Effector memory CD8-positive, alpha-beta T cell (primary cell): ENCODE measurements around the gene PABPC1L.

Source experiments
- ATAC-seq: fragments of 150-1000 bp; cut with Tn5 transposase; replicated peaks from 2 replicates; pipeline ENCODE4 v1.10.0; 2021; ENCODE audit warnings: mild to moderate bottlenecking, moderate library complexity
- DNase-seq, 3 experiments: peaks; one replicate each; pipeline ENCODE4 v3.0.0; 2021
- H3K27ac Mint-ChIP-seq, 2 donors: one replicate each; pipeline ENCODE4 v1.8.0; 2022; ENCODE audit warnings: mild to moderate bottlenecking in 2 of 2, mixed read lengths in 2 of 2, moderate library complexity in 2 of 2
- H3K27me3 Mint-ChIP-seq, 2 donors: one replicate each; pipeline ENCODE4 v1.8.0; 2022; ENCODE audit warnings: mixed read lengths in 2 of 2
- H3K36me3 Mint-ChIP-seq: one replicate; pipeline ENCODE4 v1.8.0; 2022; ENCODE audit warnings: mild to moderate bottlenecking, moderate library complexity, mixed read lengths; ENCODE audit not compliant: insufficient read depth
- H3K4me1 Mint-ChIP-seq, 2 donors: one replicate each; pipeline ENCODE4 v1.8.0; 2022; ENCODE audit warnings: low read depth in 2 of 2, mixed read lengths in 2 of 2
- H3K4me3 Mint-ChIP-seq, 2 donors: one replicate each; pipeline ENCODE4 v1.8.0; 2022; ENCODE audit warnings: mild to moderate bottlenecking in 2 of 2, mixed read lengths in 2 of 2, moderate library complexity in 2 of 2
- H3K9me3 Mint-ChIP-seq, 2 donors: one replicate each; pipeline ENCODE4 v1.8.0; 2022; ENCODE audit warnings: mixed read lengths in 2 of 2

Gene PABPC1L

DNA sequence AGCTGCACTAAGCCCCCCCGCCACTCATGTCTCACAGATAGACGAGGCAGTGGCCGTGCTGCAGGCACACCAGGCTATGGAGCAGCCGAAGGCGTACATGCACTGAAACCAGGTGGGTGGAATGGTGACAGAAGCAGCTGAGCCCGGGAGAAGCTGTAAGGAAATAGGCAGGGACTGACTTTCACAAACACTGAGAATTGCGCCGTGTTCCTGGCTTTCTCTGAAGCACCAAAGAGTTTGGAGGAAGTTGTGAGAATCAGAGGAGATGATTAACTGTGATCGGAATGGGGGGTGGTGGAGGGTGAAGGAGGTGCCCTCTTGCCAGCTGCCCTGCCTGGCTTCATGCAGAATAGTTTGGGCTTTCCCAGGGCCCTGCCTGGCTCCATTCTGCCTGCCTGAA, 28.8 kb downstream of the PABPC1L start:
- ATAC-seq (no peak), DNase-seq (no peak)
- Mint-ChIP-seq H3K9me3 (no peaks in the 10 kb centered on the region), H3K4me3 (no peak overlapping the region), H3K27ac (peak overlapping the region in 1 of 2 donors; percentile 59), H3K4me1 (peaks cover 0 to 2% of the 10 kb centered on the region in 2 donors), H3K36me3 (peaks cover 15% of the 10 kb centered on the region), H3K27me3 (no peaks in the 10 kb centered on the region)

DNA sequence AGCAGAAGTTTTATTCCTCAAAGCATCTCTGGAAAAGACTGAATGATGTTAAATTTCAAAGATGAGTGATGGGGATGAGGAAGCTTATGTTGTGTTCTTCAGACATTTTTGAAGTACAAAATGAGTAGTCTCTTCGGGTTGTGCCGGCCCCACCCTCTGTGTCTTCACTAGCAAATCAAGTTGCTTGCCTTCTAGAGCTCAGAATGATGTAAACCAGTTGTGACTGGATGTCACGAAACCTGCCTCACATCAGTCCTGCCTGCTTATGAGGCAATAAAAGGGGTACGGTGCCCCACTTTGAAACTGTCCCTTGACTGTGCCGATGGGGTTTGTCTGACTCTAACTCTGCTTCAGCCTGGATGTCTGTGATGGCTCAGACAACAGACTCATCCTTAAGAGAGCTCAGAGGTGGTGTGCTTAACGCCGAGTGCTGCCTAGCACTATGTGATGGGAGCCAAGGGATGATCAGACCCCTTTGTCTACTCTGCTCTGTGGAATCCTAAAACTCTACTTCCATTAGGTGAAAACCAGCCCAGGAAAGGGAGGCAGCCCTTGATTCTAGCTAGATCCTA, 31.3 kb downstream of the PABPC1L start:
- Mint-ChIP-seq H3K4me3 (no peak overlapping the region), H3K36me3 (peaks cover 40% of the 10 kb centered on the region), H3K27ac (peak overlapping the region in 1 of 2 donors; percentile 66), H3K9me3 (no peaks in the 10 kb centered on the region), H3K27me3 (no peaks in the 10 kb centered on the region), H3K4me1 (peaks cover 0 to 2% of the 10 kb centered on the region in 2 donors)
- no peak for ATAC-seq
- no peak for DNase-seq

DNA sequence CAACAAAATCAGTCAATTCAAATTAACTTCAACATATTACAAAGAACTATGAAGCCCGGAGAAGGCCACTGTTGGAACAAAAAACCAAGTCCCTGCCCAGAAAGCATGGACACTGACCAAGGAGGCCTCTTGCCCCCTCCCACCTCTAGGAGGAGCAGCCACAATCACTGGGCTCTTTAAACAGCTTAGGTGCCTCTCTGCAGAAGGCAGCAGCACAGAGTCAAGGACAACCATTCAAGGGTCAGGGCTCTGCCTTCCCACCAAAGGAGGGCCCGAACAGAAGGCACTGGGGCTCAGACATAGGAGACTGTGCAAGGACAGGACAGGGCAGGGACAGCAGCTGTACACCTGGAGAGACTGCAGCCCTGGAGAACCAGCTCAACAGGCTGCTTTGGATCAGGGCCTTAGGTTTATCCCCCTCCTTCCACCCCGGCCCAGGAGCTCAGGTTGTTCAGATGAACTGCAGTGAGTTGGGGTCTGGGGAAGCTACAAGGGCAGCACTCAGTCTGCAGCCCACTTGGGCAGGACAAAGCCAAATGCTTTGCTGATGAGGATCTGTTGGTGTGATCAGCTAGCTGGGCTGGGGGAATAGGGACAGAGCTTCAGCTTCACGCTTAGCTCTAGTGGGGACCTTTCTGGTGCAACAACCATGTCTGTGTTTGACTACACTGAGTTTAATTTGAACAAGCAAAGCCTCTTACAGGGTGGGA, 32.6 kb downstream of the PABPC1L start:
- Mint-ChIP-seq H3K27me3 (no peaks in the 10 kb centered on the region), H3K9me3 (no peaks in the 10 kb centered on the region), H3K36me3 (peaks cover 46% of the 10 kb centered on the region), H3K4me1 (peaks cover 0 to 2% of the 10 kb centered on the region in 2 donors), H3K4me3 (no peak overlapping the region), H3K27ac (peak overlapping the region; percentile 56 to 66)
- DNase-seq (no peak), ATAC-seq (no peak)

DNA sequence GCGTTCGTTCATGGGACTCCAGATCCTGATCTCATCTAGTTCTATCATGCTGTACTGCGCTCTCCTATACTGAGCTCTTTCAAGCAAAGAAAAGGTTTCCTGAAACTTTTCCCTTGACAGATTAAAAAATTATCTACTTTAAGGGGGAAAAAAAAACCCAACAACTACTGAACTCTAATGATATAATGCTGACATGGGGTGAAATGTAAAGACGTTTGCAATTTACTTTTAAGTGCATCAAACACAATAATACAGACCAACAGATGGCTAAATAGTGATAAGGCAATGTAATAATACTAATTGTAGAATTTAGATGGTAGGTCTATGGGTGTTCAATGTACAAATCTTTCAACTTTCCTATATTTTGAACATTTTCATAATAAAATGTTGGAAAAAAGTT, 34.0 kb downstream of the PABPC1L start:
- peaks cover 44% of the 10 kb centered on the region for H3K36me3 Mint-ChIP-seq
- H3K27ac Mint-ChIP-seq: no peak overlapping the region
- H3K4me3 Mint-ChIP-seq: no peak overlapping the region
- no peaks in the 10 kb centered on the region for H3K4me1 Mint-ChIP-seq
- ATAC-seq: no peak
- H3K9me3 Mint-ChIP-seq: no peaks in the 10 kb centered on the region
- H3K27me3 Mint-ChIP-seq: no peaks in the 10 kb centered on the region
- DNase-seq: no peak

DNA sequence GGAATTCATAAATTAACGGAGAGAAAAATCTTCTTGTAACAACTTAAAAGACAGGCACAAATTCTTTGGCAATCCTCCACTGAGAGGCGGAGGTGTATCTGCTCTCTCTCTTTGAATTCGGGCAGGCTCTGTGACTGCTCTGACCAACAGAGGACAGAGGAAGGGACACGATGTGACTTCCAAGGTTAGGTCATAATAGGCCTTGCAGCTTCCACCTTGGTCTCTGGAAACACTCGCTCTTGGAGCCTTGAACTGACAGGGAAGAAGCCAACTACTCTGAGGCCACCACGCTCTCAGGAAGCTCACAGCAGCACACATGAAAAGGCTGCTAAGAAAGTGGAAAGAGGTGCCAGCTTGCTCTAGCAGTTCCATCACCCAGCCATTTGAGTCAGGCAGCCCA, 35.4 kb downstream of the PABPC1L start:
- ATAC-seq (no peak), DNase-seq (no peak)
- peaks cover 49% of the 10 kb centered on the region for H3K36me3 Mint-ChIP-seq
- no peaks in the 10 kb centered on the region for H3K27me3 Mint-ChIP-seq
- no peak overlapping the region for H3K4me3 Mint-ChIP-seq
- H3K27ac Mint-ChIP-seq: peak overlapping the region; percentile 8 to 38
- H3K9me3 Mint-ChIP-seq: no peaks in the 10 kb centered on the region
- peaks cover 0 to 4% of the 10 kb centered on the region in 2 donors for H3K4me1 Mint-ChIP-seq

DNA sequence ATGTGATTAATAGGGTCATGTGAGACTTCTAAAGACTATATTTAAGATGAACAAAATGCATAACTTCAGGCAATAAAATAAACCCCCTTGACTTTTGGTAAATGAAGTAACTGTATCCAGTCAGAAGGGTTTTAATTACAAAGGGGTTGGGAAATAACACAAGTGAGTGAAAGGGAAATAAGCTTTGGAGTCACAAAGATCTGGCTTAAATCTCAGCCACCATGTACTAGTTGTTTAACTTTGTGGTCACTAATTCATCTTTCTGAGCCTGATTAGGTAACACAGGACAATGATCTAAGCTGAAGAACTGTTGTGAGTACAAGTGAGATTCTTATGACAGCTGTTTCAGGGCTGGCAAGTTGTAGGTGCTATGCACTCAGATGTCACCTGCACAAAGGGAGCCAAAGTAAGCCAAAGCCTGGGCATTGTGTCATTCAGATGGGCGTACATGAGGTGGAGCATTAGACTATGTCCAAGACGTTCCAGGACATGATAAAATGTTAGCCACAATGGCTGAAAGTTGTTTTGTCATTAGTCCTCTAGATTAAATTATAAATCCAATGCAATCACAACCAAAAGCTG, 36.5 kb downstream of the PABPC1L start:
- Mint-ChIP-seq H3K9me3 (no peaks in the 10 kb centered on the region), H3K36me3 (peaks cover 51% of the 10 kb centered on the region), H3K27ac (peak overlapping the region; percentile 55 to 81), H3K4me3 (no peak overlapping the region), H3K27me3 (no peaks in the 10 kb centered on the region), H3K4me1 (peaks cover 0 to 5% of the 10 kb centered on the region in 2 donors)
- ATAC-seq: no peak
- DNase-seq: no peak

DNA sequence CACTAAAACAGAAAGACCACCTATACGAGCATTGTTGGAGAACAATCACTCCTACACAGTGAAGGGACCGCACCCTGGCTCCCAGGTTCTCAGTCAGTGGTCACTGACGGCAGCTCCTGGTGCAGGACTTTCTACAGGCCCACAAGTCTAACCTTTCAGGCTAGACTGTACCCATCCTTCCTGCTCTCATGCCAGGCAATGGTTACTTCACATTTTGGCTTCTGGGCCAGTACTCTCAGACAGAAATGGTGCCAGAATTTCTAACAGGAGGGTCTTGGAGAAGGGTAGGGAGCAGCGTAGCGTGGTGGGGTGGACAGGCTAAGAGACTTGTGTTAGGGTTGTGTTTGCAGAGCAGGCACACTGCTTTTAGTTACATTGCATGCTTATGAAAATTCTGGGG, 38.2 kb downstream of the PABPC1L start:
- no peaks in the 10 kb centered on the region for H3K27me3 Mint-ChIP-seq
- peaks cover 64% of the 10 kb centered on the region for H3K36me3 Mint-ChIP-seq
- peak overlapping the region in 1 of 2 donors; percentile 23 for H3K27ac Mint-ChIP-seq
- ATAC-seq: no peak
- no peak for DNase-seq
- no peaks in the 10 kb centered on the region for H3K9me3 Mint-ChIP-seq
- no peak overlapping the region for H3K4me3 Mint-ChIP-seq
- peaks cover 4 to 13% of the 10 kb centered on the region in 2 donors for H3K4me1 Mint-ChIP-seq

DNA sequence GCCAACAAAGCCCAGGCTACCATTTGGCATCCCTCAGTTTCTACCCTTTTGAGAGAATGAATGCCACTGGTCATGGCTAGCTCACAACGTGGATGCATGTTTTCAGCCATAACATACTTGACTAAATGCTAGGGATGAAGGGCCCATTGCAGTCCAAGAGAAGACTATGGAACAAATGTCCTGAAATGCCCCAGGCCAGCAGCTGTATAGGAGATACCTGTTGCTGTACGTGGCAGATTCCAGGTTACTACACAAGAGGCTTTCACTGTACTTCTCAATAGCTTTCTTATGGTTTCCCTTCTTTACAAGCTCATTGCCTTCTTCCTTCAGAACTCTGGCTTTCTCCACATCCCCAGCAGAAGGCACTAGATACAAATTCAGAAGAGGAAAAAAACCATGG, 38.7 kb downstream of the PABPC1L start:
- ATAC-seq (no peak), DNase-seq (no peak)
- peak overlapping the region; percentile 19 to 52 for H3K27ac Mint-ChIP-seq
- no peaks in the 10 kb centered on the region for H3K27me3 Mint-ChIP-seq
- H3K4me1 Mint-ChIP-seq: peaks cover 7 to 16% of the 10 kb centered on the region in 2 donors
- no peaks in the 10 kb centered on the region for H3K9me3 Mint-ChIP-seq
- H3K36me3 Mint-ChIP-seq: peaks cover 64% of the 10 kb centered on the region
- H3K4me3 Mint-ChIP-seq: no peak overlapping the region

DNA sequence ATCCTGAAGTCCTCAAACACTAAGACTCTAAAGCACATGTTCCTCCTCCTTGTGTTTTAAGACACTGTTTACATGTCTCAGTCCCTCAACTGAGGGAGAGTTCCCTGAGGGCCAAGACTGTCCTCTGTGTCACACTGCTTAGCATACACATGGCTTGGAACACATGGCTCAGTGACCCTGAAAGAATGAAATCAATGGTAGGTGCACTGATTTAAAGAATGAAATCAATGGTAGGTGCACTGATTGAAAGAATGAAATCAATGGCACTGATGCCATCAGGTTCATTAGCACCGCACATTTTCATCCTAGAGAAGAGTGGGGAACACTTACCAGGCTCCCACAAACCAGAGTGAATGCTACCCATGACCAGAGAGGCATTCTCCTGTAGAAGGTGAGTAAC, 40.5 kb downstream of the PABPC1L start:
- H3K27ac Mint-ChIP-seq: peak overlapping the region in 1 of 2 donors; percentile 32
- H3K4me3 Mint-ChIP-seq: no peak overlapping the region
- H3K9me3 Mint-ChIP-seq: no peaks in the 10 kb centered on the region
- H3K4me1 Mint-ChIP-seq: peaks cover 7 to 16% of the 10 kb centered on the region in 2 donors
- no peaks in the 10 kb centered on the region for H3K27me3 Mint-ChIP-seq
- ATAC-seq (no peak), DNase-seq (no peak)
- H3K36me3 Mint-ChIP-seq: peaks cover 59% of the 10 kb centered on the region

DNA sequence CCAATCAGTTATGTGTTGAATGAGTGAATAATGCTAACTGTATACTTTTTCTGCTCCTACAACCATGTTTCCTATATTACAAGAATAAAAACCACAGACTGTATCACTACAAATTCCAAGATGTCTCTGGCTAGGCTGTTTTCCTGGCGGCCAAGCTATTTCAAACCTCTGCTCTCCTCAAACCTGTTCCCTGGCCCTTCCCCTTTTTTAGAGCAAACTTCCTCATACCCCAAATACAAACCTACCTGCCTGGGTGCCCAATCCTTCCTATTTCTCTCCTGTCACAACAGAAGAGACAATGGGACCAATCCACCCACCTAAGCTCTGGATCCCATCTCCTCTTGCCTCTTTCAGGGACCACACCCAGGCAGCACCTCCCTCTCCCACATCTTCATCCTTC, 42.9 kb downstream of the PABPC1L start:
- H3K36me3 Mint-ChIP-seq: peaks cover 54% of the 10 kb centered on the region
- peak overlapping the region; percentile 50 to 62 for H3K27ac Mint-ChIP-seq
- no peaks in the 10 kb centered on the region for H3K27me3 Mint-ChIP-seq
- no peak for ATAC-seq
- no peak overlapping the region for H3K4me3 Mint-ChIP-seq
- H3K4me1 Mint-ChIP-seq: peaks cover 12 to 19% of the 10 kb centered on the region in 2 donors
- no peaks in the 10 kb centered on the region for H3K9me3 Mint-ChIP-seq
- DNase-seq: no peak

DNA sequence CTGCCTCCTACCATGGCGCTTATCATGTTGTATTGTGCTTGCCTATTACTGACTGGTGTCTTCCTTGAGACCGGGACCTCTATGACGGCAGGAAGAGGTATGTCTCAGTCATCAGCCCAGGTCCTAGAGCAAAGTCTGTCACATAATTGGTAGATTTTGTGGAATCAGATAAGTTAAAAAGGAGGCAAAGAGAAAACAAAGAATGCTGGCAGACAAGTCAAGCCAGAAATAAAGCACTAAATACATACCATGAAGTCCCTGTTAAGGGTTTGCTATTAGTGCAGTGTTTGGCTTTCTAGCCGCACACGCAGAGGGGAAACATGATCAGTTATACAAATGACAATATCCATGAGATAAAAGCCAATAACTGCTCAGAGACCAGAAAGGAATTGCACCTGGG, 44.4 kb downstream of the PABPC1L start:
- peaks cover 19 to 34% of the 10 kb centered on the region in 2 donors for H3K4me1 Mint-ChIP-seq
- H3K4me3 Mint-ChIP-seq: no peak overlapping the region
- H3K27me3 Mint-ChIP-seq: no peaks in the 10 kb centered on the region
- ATAC-seq (no peak), DNase-seq (no peak)
- H3K27ac Mint-ChIP-seq: no peak overlapping the region
- no peaks in the 10 kb centered on the region for H3K9me3 Mint-ChIP-seq
- peaks cover 50% of the 10 kb centered on the region for H3K36me3 Mint-ChIP-seq

DNA sequence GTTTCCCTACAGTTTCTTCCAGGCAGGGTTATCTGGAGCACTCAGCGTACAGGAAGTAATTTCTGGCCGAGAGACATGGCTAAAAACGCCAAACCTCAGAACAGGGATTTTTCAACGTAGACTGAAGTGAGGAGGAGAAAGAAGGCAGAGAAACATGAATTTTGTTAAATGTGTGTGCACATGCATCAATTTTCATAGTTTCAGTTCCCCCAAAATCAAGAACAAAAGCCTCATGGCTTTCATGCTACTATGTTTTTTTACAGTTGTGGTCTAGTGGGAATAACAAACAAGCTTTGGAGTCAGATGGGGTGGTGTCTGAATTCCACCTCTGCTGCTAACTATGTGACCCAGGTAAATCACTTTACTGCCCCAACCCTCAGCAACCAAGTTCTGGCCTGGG, 45.4 kb downstream of the PABPC1L start:
- no peaks in the 10 kb centered on the region for H3K9me3 Mint-ChIP-seq
- peaks cover 26 to 37% of the 10 kb centered on the region in 2 donors for H3K4me1 Mint-ChIP-seq
- H3K36me3 Mint-ChIP-seq: peaks cover 49% of the 10 kb centered on the region
- DNase-seq: no peak
- peak overlapping the region in 1 of 2 donors; percentile 33 for H3K27ac Mint-ChIP-seq
- no peak overlapping the region for H3K4me3 Mint-ChIP-seq
- no peak for ATAC-seq
- no peaks in the 10 kb centered on the region for H3K27me3 Mint-ChIP-seq

DNA sequence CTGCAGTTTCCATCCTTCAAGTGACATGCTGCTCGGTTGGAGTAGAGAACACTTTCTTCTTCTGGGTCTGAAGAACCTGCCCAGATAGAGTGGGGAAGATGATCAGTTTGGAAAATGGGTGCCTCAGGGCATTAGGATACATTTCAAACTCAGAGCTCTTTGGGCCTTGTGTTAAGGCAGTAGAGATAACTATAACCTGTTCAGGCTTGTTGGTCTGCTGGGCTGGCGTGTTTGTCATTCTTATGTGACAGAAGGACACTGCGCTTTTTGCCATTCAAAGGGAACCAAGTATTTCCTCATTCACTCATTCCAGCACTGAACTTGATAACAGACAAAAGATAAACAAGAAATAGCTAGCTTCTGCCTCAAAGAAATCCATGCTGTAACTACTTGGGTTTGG, 46.5 kb downstream of the PABPC1L start:
- Mint-ChIP-seq H3K4me3 (no peak overlapping the region), H3K27me3 (no peaks in the 10 kb centered on the region), H3K9me3 (no peaks in the 10 kb centered on the region), H3K36me3 (peaks cover 42% of the 10 kb centered on the region), H3K4me1 (peaks cover 29 to 45% of the 10 kb centered on the region in 2 donors), H3K27ac (peak overlapping the region in 1 of 2 donors; percentile 25)
- ATAC-seq (no peak), DNase-seq (no peak)

DNA sequence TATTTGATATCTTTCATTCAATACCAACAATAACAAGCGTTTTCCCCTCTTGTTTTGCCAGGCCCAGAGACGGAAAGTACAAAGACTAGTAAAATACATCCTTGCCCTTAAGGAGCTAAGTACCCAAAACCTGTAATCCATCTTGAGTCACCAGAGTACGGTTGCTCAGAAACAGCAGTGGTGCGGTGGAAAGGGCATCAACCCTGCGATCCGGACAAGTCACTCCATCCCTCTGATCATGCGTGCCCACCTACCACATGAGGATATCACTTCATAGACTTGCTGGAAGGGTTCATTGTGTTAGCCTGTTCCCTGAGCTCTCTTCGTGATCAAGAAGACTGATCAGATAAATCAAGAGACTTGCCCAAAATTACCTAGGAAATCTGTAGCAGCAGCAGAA, 48.4 kb downstream of the PABPC1L start:
- Mint-ChIP-seq H3K4me1 (peaks cover 25 to 41% of the 10 kb centered on the region in 2 donors), H3K36me3 (peaks cover 27% of the 10 kb centered on the region), H3K27ac (no peak overlapping the region), H3K4me3 (peak overlapping the region; percentile 94 to 95), H3K9me3 (no peaks in the 10 kb centered on the region), H3K27me3 (no peaks in the 10 kb centered on the region)
- ATAC-seq (no peak), DNase-seq (no peak)
